GM12864 (cell line): ENCODE measurements around the gene RPL37A.

Experiments used
- DNase-seq: peaks from one replicate; pipeline ENCODE4 v3.0.0-alpha.2; 2011; ENCODE audit warnings: low read depth
- H3K4me3 ChIP-seq: 2 replicates; pipeline ENCODE4 v1.5.1; 2011; ENCODE audit warnings: mild to moderate bottlenecking, low read depth, low read length, control low read depth
- TF ChIP-seq, protein P1 (sequence below): IDR thresholded peaks from 2 replicates; pipeline ENCODE4 v1.5.1; 2011; ENCODE audit warnings: low read depth, mild to moderate bottlenecking, moderate library complexity, low read length, control low read depth, inconsistent platforms; ENCODE audit errors: missing control alignments

RPL37A gene

DNA sequence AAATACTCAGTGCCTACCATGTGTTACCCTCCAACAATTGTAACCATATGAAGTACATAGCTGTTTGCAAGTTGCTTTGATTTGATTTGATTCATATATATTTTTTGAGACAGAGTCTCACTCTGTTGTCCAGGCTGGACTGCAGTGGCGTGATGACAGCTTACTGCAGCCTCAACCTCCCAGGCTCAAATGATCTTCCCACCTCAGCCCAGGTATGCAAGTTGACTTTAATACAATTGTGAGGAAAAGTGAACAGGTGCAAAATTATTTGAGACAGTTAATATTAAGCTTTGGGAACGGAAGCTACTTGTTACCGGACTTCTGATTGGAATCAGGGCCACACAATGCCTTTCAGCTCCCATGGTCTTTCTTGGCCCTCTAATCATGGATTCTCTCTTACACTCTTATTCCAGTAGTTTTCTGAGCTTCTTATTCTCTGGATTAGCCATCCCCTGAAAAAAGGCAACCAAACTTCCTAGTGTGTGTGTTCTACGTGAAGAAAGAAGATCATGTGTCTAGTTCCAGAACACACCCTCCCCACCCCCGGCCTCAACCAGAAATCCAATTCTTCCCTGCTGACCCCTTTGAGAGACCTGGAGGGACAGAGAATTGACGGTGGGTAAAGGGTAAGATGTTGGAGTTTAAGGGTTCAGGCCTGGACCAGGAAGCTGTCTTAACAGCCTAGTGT lies 1.1 kb upstream of the RPL37A start:
- no peak for DNase-seq
- peak overlapping the region; percentile 68 for H3K4me3 ChIP-seq
- TF ChIP-seq, protein P1, sequence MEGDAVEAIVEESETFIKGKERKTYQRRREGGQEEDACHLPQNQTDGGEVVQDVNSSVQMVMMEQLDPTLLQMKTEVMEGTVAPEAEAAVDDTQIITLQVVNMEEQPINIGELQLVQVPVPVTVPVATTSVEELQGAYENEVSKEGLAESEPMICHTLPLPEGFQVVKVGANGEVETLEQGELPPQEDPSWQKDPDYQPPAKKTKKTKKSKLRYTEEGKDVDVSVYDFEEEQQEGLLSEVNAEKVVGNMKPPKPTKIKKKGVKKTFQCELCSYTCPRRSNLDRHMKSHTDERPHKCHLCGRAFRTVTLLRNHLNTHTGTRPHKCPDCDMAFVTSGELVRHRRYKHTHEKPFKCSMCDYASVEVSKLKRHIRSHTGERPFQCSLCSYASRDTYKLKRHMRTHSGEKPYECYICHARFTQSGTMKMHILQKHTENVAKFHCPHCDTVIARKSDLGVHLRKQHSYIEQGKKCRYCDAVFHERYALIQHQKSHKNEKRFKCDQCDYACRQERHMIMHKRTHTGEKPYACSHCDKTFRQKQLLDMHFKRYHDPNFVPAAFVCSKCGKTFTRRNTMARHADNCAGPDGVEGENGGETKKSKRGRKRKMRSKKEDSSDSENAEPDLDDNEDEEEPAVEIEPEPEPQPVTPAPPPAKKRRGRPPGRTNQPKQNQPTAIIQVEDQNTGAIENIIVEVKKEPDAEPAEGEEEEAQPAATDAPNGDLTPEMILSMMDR: no peak

DNA sequence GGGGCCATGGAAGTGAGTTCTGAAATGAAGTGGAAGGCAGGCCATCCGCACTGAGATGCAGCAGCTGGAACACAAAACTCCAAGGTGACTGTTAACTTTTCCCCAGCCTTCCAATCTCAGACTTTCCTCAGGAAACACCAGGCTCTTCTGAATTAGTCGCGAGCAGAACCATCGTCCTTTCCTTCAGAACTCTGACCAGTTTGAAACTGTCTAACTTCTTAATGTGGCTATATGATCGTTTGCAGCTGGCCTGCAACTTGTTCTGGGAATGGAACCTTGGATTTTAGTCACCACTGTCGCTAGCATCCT lies 620 bp upstream of the RPL37A start:
- peak overlapping the region; percentile 68 for H3K4me3 ChIP-seq
- TF ChIP-seq, protein P1: no peak
- no peak for DNase-seq

DNA sequence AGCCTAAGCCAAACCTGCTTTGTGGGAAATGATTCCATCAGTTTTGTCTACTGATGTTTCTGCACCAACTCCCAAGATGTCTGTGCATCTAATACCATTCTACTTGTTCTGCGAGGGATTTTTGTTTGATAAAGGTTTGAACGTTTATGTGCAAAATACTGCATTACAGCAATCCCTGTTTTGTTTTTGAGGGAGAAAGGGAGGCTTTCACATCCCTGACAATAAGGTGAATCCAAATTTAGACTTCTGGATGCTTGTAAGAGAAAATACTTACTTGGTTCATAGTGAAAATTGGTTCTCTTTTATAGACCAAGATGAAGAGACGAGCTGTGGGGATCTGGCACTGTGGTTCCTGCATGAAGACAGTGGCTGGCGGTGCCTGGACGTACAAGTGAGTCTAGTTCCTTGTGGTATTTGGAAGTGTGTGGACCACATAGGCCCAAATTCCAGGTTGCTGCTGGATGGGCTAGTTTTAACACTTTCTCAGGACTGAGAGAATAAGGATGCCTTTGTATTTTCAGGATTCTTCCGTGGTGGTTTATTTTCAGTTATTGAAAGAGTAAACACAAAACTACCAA lies 1.1 kb downstream of the RPL37A start:
- peak overlapping the region; percentile 68 for H3K4me3 ChIP-seq
- TF ChIP-seq, protein P1: no peak
- no peak for DNase-seq

DNA sequence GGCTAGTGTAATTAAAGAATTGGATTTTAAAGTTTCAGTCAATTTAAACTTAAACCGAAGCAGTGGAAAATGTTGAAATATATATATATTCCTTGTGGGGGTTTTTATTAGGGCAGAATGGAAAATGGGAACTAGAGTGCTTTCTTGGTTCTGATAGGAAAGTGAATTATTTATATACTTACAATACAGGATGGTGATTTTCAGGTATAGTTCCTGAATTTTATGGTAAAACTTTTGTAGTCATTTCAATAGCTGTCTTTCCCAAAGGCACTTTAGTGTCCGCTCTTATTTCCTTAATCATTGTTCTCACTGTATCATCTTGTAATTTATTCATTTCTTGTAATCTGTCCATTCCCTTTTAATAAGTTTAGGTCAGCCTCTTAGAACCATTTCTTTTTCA lies 1.9 kb downstream of the RPL37A start:
- no peak for DNase-seq
- peak overlapping the region; percentile 68 for H3K4me3 ChIP-seq
- TF ChIP-seq, protein P1: no peak

DNA sequence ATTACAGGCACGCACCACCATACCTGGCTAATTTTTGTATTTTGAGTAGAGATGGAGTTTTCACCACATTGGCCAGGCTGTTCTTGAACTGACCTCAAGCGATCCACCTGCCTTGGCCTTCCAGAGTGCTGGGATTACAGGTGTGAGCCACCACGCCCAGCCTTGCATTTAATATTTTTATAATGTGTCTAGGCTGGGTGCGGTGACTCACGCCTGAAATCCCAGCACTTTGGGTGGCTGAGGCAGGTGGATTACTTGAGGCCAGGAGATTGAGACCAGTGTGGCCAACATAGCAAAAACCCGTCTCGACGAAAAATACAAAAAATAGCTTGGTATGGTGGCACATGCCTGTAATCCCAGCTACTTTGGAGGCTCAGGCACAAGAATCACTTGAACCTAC lies 3.2 kb downstream of the RPL37A start:
- DNase-seq: no peak
- TF ChIP-seq, protein P1: no peak
- no peak overlapping the region for H3K4me3 ChIP-seq

DNA sequence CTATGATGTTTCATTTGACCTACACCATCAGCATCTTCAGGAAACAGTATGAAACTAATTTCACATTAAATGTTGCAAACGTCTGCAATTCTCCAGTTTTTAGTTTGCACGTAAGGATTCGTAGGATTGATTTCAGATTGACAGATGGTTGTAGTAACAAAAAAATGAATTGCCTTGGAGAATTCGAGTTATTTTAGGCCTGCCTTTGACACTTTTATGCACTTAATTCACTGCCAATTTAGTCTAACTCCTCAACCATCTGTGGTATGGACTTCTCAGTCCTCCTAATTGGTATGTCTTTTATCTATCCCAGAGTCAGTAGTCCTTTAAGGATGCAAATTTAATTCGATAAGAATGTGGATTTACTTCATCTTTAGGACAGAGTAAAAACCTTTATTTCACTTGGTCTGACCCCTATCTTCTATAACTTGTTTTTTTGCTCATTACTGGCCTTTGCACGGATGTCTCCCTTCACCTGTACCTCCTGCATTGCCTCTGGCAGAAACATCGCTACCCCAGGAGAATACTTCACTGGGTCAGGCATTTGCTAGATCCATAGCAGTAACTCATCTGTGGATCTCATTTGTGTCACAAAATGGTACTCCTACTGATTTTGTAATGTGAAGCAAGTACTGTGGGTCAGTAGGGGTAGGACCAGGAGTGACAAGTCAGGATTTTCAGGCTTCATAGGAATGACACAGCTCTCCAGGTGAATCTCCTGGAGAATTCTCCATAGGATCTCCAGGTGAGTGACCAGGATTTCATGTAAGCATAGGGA lies 3.9 kb downstream of the RPL37A start:
- TF ChIP-seq, protein P1: no peak
- no peak overlapping the region for H3K4me3 ChIP-seq
- DNase-seq: no peak
